ENCODE results near the gene VWA7.

DNA sequence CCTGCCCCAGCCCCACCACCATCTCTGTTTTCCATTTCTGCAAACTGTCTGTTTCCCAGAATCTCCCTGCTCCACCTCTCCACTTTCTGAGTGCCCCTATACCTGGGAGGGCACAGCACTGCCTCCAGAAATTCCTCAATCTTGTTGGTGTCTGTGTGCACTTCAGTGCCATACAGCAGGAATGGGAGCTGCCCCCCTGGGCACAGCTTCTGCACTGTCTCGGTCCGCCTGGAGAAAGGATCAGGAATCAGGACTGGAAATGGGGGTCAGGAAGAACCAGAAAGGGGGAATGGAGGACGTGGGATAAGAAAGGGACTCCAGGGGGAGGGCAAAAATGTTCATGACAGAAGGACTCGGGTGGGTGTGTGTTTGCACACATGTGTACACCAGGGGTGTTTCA lies 43.4 kb downstream of the VWA7 start:
- TF ChIP-seq, protein P1, sequence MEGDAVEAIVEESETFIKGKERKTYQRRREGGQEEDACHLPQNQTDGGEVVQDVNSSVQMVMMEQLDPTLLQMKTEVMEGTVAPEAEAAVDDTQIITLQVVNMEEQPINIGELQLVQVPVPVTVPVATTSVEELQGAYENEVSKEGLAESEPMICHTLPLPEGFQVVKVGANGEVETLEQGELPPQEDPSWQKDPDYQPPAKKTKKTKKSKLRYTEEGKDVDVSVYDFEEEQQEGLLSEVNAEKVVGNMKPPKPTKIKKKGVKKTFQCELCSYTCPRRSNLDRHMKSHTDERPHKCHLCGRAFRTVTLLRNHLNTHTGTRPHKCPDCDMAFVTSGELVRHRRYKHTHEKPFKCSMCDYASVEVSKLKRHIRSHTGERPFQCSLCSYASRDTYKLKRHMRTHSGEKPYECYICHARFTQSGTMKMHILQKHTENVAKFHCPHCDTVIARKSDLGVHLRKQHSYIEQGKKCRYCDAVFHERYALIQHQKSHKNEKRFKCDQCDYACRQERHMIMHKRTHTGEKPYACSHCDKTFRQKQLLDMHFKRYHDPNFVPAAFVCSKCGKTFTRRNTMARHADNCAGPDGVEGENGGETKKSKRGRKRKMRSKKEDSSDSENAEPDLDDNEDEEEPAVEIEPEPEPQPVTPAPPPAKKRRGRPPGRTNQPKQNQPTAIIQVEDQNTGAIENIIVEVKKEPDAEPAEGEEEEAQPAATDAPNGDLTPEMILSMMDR (IDR thresholded peaks at IDR 0.05) = no peak
- no peak for TF ChIP-seq POLR2A (IDR thresholded peaks at IDR 0.05)
